H1 (cell line): ENCODE results near the gene CDC45. TPM values are rescaled to one million over a fixed set of nuclear protein-coding genes. Genes with fewer than 3 reads are reported as not detected.

ENCODE experiments used
- CTCF ChIA-PET: fragments of 300-600 bp; sonication (Branson Sonifier 250); formaldehyde crosslinking; loops from one replicate; lab custom pipeline; 2021; ENCODE audit not compliant: partially characterized antibody; lab: Charles Lee
- POLR2A ChIA-PET: fragments of 300-600 bp; sonication (Branson Sonifier 250); formaldehyde crosslinking; loops from one replicate; lab custom pipeline; 2021; ENCODE audit warnings: inconsistent platforms; ENCODE audit not compliant: partially characterized antibody; lab: Charles Lee
- DNase-seq, 2 experiments: peaks; one replicate each; pipeline versions ENCODE4 v3.0.0 to v3.0.0-alpha.2; 2010 to 2022; ENCODE audit warnings: low spot score in 2 of 2, low read depth in 1 of 2, mixed read lengths in 1 of 2
- FAIRE-seq: peaks from 2 replicates; lab custom pipeline; 2011; peaks lifted over from hg19 to GRCh38; lab: Jason Lieb, UNC
- H2AFZ ChIP-seq: 2 replicates; pipeline ENCODE4 v1.8.1; 2012; ENCODE audit warnings: low read length, inconsistent platforms
- H2AK5ac ChIP-seq: 2 replicates; pipeline ENCODE4 v1.6.1; 2013; ENCODE audit warnings: low read depth, low read length
- H2BK120ac ChIP-seq: replicated peaks from 2 replicates; pipeline ENCODE3; 2013; ENCODE audit warnings: low read depth, low read length, inconsistent platforms
- H2BK12ac ChIP-seq: 2 replicates; pipeline ENCODE4 v1.6.1; 2013; ENCODE audit warnings: low read depth, low read length
- H2BK15ac ChIP-seq: 2 replicates; pipeline ENCODE4 v1.6.1; 2013; ENCODE audit warnings: low read length
- H2BK20ac ChIP-seq: 2 replicates; pipeline ENCODE4 v1.6.1; 2013; ENCODE audit warnings: low read length
- H2BK5ac ChIP-seq: 2 replicates; pipeline ENCODE4 v1.6.1; 2013; ENCODE audit warnings: low read depth, low read length
- H3K14ac ChIP-seq: 2 replicates; pipeline ENCODE4 v1.6.1; 2013; ENCODE audit warnings: inconsistent platforms; ENCODE audit not compliant: insufficient read length
- H3K18ac ChIP-seq: 2 replicates; pipeline ENCODE4 v1.6.1; 2013; ENCODE audit warnings: low read length; ENCODE audit errors: extremely low read depth
- H3K23ac ChIP-seq: 2 replicates; pipeline ENCODE4 v1.6.1; 2013; ENCODE audit warnings: inconsistent platforms; ENCODE audit not compliant: insufficient read length
- H3K23me2 ChIP-seq: 2 replicates; pipeline ENCODE4 v1.6.1; 2013; ENCODE audit warnings: low read depth, low read length
- H3K27ac ChIP-seq: 2 replicates; pipeline ENCODE4 v1.6.1; 2011; ENCODE audit warnings: low read depth, low read length, inconsistent platforms
- H3K27me3 ChIP-seq, 4 experiments: replicated peaks in 1 of 4; 1 replicate in 1 of 4; 2 replicates in 3 of 4; pipeline versions ENCODE4 v1.6.1 to v1.8.1; 2011 to 2013; ENCODE audit warnings: low read length in 3 of 4, mild to moderate bottlenecking in 3 of 4, inconsistent platforms in 2 of 4, mixed read lengths in 2 of 4, moderate library complexity in 1 of 4; ENCODE audit not compliant: control insufficient read depth in 3 of 4, insufficient read depth in 3 of 4; ENCODE audit errors: extremely low read depth in 1 of 4
- H3K36me3 ChIP-seq, 4 experiments: 2 replicates each; pipeline versions ENCODE4 v1.6.1 to v1.8.1; 2011 to 2013; ENCODE audit warnings: mild to moderate bottlenecking in 4 of 4, low read length in 3 of 4, moderate library complexity in 2 of 4, control low read depth in 1 of 4, inconsistent platforms in 1 of 4; ENCODE audit not compliant: insufficient read depth in 4 of 4, control insufficient read depth in 2 of 4
- H3K4ac ChIP-seq: replicated peaks from 2 replicates; pipeline ENCODE3; 2013; ENCODE audit warnings: low read length, low read depth, mixed read lengths, inconsistent platforms; ENCODE audit not compliant: insufficient read length
- H3K4me1 ChIP-seq, 4 experiments: replicated peaks in 1 of 4; 1 replicate in 1 of 4; 2 replicates in 3 of 4; pipeline versions ENCODE4 v1.6.1 to v1.8.1; 2011 to 2013; ENCODE audit warnings: low read length in 3 of 4, inconsistent platforms in 2 of 4, mixed read lengths in 1 of 4; ENCODE audit not compliant: insufficient read depth in 4 of 4, control insufficient read depth in 3 of 4
- H3K4me2 ChIP-seq, 2 experiments: 2 replicates each; pipeline versions ENCODE4 v1.6.1 to v1.8.1; 2011 to 2013; ENCODE audit warnings: low read depth in 2 of 2, low read length in 2 of 2, control low read depth in 1 of 2, inconsistent platforms in 1 of 2, mild to moderate bottlenecking in 1 of 2; ENCODE audit not compliant: insufficient read depth in 1 of 2
- H3K4me3 ChIP-seq, 4 experiments: fragments of 200-600, 300-600 bp in 1 of 4; sonication (generic), shearing (Covaris generic), sonication (Bioruptor Twin) in 1 of 4; 2 replicates each; pipeline versions ENCODE4 v1.5.1 to v1.8.1; 2011 to 2016; ENCODE audit warnings: low read length in 4 of 4, low read depth in 3 of 4, control low read depth in 2 of 4, inconsistent platforms in 2 of 4, mild to moderate bottlenecking in 2 of 4, mixed read lengths in 1 of 4, moderate library complexity in 1 of 4; ENCODE audit not compliant: insufficient read depth in 2 of 4; ENCODE audit errors: extremely low read depth in 1 of 4
- H3K56ac ChIP-seq: replicated peaks from 2 replicates; pipeline ENCODE3; 2013; ENCODE audit warnings: low read depth, mild to moderate bottlenecking, mixed read lengths, low read length, inconsistent platforms; ENCODE audit not compliant: insufficient read length
- H3K79me1 ChIP-seq: 2 replicates; pipeline ENCODE4 v1.6.1; 2013; ENCODE audit warnings: low read depth, low read length, control low read depth
- H3K79me2 ChIP-seq, 2 experiments: 2 replicates each; pipeline versions ENCODE4 v1.6.1 to v1.8.1; 2012 to 2013; ENCODE audit warnings: low read length in 2 of 2, mild to moderate bottlenecking in 2 of 2, inconsistent platforms in 1 of 2; ENCODE audit not compliant: insufficient read depth in 2 of 2, control insufficient read depth in 1 of 2
- H3K9ac ChIP-seq, 4 experiments: replicated peaks in 1 of 4; 1 replicate in 1 of 4; 2 replicates in 3 of 4; pipeline versions ENCODE4 v1.6.1 to v1.8.1; 2011 to 2013; ENCODE audit warnings: low read depth in 3 of 4, low read length in 3 of 4, control low read depth in 2 of 4, mild to moderate bottlenecking in 2 of 4, moderate library complexity in 2 of 4, inconsistent platforms in 1 of 4; ENCODE audit errors: extremely low read depth in 1 of 4
- H3K9me3 ChIP-seq, 2 experiments: 2 replicates each; pipeline versions ENCODE4 v1.6.1 to v1.8.1; 2012 to 2013; ENCODE audit warnings: mild to moderate bottlenecking in 2 of 2, moderate library complexity in 2 of 2, control low read depth in 1 of 2, inconsistent platforms in 1 of 2, low read depth in 1 of 2, low read length in 1 of 2, mixed read lengths in 1 of 2; ENCODE audit not compliant: insufficient read depth in 2 of 2
- H4K20me1 ChIP-seq, 2 experiments: replicated peaks in 1 of 2; 2 replicates each; pipeline versions ENCODE3 to v1.8.1; 2011 to 2013; ENCODE audit warnings: inconsistent platforms in 2 of 2, low read length in 2 of 2, mild to moderate bottlenecking in 1 of 2; ENCODE audit not compliant: insufficient read depth in 2 of 2, control insufficient read depth in 1 of 2
- H4K5ac ChIP-seq: 2 replicates; pipeline ENCODE4 v1.6.1; 2013; ENCODE audit warnings: low read length, low read depth, mixed read lengths, inconsistent platforms; ENCODE audit not compliant: insufficient read length
- H4K8ac ChIP-seq: 2 replicates; pipeline ENCODE4 v1.8.0; 2013; ENCODE audit warnings: mild to moderate bottlenecking, moderate library complexity, low read length, inconsistent platforms; ENCODE audit not compliant: insufficient read depth; ENCODE audit errors: extremely low read depth
- H4K91ac ChIP-seq: replicated peaks from 2 replicates; pipeline ENCODE3; 2013; ENCODE audit warnings: low read length, mixed read lengths, inconsistent platforms; ENCODE audit not compliant: insufficient read length
- CHD1 ChIP-seq: IDR thresholded peaks from 2 replicates; pipeline ENCODE4 v1.6.1; 2012; ENCODE audit warnings: low read depth, low read length, improper control_type of control experiment
- CTCF ChIP-seq, 3 experiments: IDR thresholded peaks; 1 replicate in 2 of 3; 2 replicates in 1 of 3; pipeline versions ENCODE4 v1.5.1 to v1.6.1; 2011; ENCODE audit warnings: low read length in 3 of 3, mild to moderate bottlenecking in 3 of 3, inconsistent platforms in 2 of 3, low read depth in 1 of 3, moderate library complexity in 1 of 3; ENCODE audit not compliant: insufficient read depth in 1 of 3; ENCODE audit errors: control extremely low read depth in 1 of 3
- FOSL1 ChIP-seq: IDR thresholded peaks from 2 replicates; pipeline ENCODE4 v1.6.1; 2011; ENCODE audit warnings: mild to moderate bottlenecking, low read depth, low read length, moderate library complexity; ENCODE audit not compliant: insufficient read depth
- JUND ChIP-seq: IDR thresholded peaks from 2 replicates; pipeline ENCODE4 v1.6.1; 2011; ENCODE audit warnings: mild to moderate bottlenecking, improper control_type of control experiment, low read length
- POU5F1 ChIP-seq: IDR thresholded peaks from 2 replicates; pipeline ENCODE4 v1.6.1; 2011; ENCODE audit warnings: low read depth, mild to moderate bottlenecking, low read length, moderate library complexity
- RBBP5 ChIP-seq: IDR thresholded peaks from 2 replicates; pipeline ENCODE4 v1.7.1; 2012; ENCODE audit warnings: low read depth, mild to moderate bottlenecking, inconsistent platforms, low read length, moderate library complexity, borderline replicate concordance
- RXRA ChIP-seq: IDR thresholded peaks from 2 replicates; pipeline ENCODE4 v1.6.1; 2011; ENCODE audit warnings: low read depth, mild to moderate bottlenecking, low read length, moderate library complexity; ENCODE audit not compliant: insufficient read depth
- WGBS, 2 experiments: shearing (Covaris generic) in 1 of 2; methylation state at CpG; one replicate each; pipeline versions ENCODE4 v1.1.6 to v1.1.7; 2013 to 2015; ENCODE audit warnings: low lambda C conversion rate in 2 of 2, mixed read lengths in 2 of 2, inconsistent platforms in 1 of 2, low coverage in 1 of 2, missing lambda C conversion rate in 1 of 2; ENCODE audit not compliant: insufficient replicate concordance in 2 of 2, insufficient coverage in 1 of 2, insufficient read length in 1 of 2; ENCODE audit errors: extremely low coverage in 1 of 2, missing lambda C conversion rate in 1 of 2; 5-methylcytosine and 5-hydroxymethylcytosine counted together
- polyA plus RNA-seq, 7 experiments: library from polyadenylated mRNA; depleted of rRNA in 3 of 7; stranded (reverse) in 5 of 7; unstranded in 2 of 7; fragments of >200 nt in 5 of 7; fragments of 200-250 nt in 2 of 7; gene quantifications; 1 replicate in 5 of 7; 2 replicates in 1 of 7; 4 replicates in 1 of 7; pipeline versions ENCODE4 v1.2.1 to v1.2.3, GENCODE V29; 2011 to 2013; ENCODE audit warnings: missing spikeins in 2 of 7, mixed read lengths in 2 of 7
- total RNA-seq: library from RNA; stranded (reverse); fragmentation: NEBNext Ultra II Directional; extraction: Animal tissue kit (Norgen Biotek cat#: 25700); gene quantifications from 2 replicates; pipeline ENCODE4 v1.2.1, GENCODE V29; 2021

CDC45 gene
- total and polyA plus RNA-seq, 2 of the 8 experiments (the other 6 are each of a cell fraction or from before 2014, with no cell fraction given) = 31.9 to 37.7 TPM

- CTCF ChIA-PET = interaction anchor here (1.0 to 2.6 kb wide), 6 partner anchors 9 to 64 kb away, joined by 3 to 14 read pairs (median 5); no protein-coding TSS in a partner anchor
- TF ChIP-seq RXRA (no peak), FOSL1 (no peak), POU5F1 (no peak), CHD1 (no peak), JUND (no peak), RBBP5 (no peak), CTCF (IDR thresholded peaks at IDR 0.05; ENCODE audit: control extremely low read depth in 1 of 3, insufficient read depth in 1 of 3, low read depth in 1 of 3, low read length in 3 of 3) (no peak)
Measured at GRCh38 chr22:19568337-19569275, 88.9 kb downstream of the CDC45 start.

More at GRCh38 chr22:19568337-19569275, 88.9 kb downstream of the CDC45 start:
- Histone ChIP-seq H3K23me2 (peaks cover 7% of the 10 kb centered on the region; the same call in 1 of the 2 replicates), H3K4me1 (peaks cover 0 to 3% (median 0%) of the 10 kb centered on the region in 4 experiments; a peak in 2 of 7 replicates), H3K23ac (no peak overlapping the region), H3K4me2 (no peak overlapping the region), H2BK5ac (no peak overlapping the region), H2AFZ (no peak overlapping the region), H3K27me3 (no peaks in the 10 kb centered on the region; a peak in 2 of 7 replicates), H4K20me1 (no peaks in the 10 kb centered on the region), H3K27ac (no peak overlapping the region), H3K18ac (no peak overlapping the region), H4K5ac (no peak overlapping the region), H4K91ac (no peak overlapping the region), H3K4me3 (no peak overlapping the region), H2BK20ac (no peak overlapping the region), H3K9ac (no peak overlapping the region; a peak in 1 of 7 replicates), H3K79me1 (no peaks in the 10 kb centered on the region), H3K79me2 (no peaks in the 10 kb centered on the region), H3K9me3 (no peaks in the 10 kb centered on the region), H3K56ac (no peak overlapping the region), H2BK12ac (no peak overlapping the region), H3K36me3 (no peaks in the 10 kb centered on the region), H3K14ac (no peak overlapping the region), H4K8ac (no peak overlapping the region; the same call in 1 of the 2 replicates), H2BK15ac (no peak overlapping the region), H2BK120ac (no peak overlapping the region), H3K4ac (no peak overlapping the region), H2AK5ac (no peak overlapping the region)
- no peak for DNase-seq
- POLR2A ChIA-PET = interaction anchor here (1.1 to 1.2 kb wide), 2 partner anchors 23 to 89 kb away, joined by 3 read pairs; partner anchors contain the start of genes CDC45 and UFD1
- no peak for FAIRE-seq
- 94% methylated on average over 9 of the region's 9 CpGs; no CpG with 5 or more reads in 1 of the 2 experiments for WGBS, 2 experiments
